IPS DF 6.9 (cell line): Measurements from ENCODE around the gene NEBL.

ENCODE experiments used
- DNase-seq: peaks from one replicate; pipeline ENCODE4 v3.0.0-alpha.2; 2013; ENCODE audit warnings: low read depth, low spot score
- H3K27ac ChIP-seq: one replicate; pipeline ENCODE4 v1.5.1; 2013; ENCODE audit warnings: low read length, control low read depth
- H3K27me3 ChIP-seq: 2 replicates; pipeline ENCODE4 v1.6.1; 2013; ENCODE audit warnings: mild to moderate bottlenecking, low read length; ENCODE audit not compliant: control insufficient read depth, insufficient read depth
- H3K36me3 ChIP-seq: 2 replicates; pipeline ENCODE4 v1.6.1; 2013; ENCODE audit warnings: low read length; ENCODE audit not compliant: control insufficient read depth, insufficient read depth
- H3K4me1 ChIP-seq: 2 replicates; pipeline ENCODE4 v1.6.1; 2013; ENCODE audit warnings: low read length; ENCODE audit not compliant: control insufficient read depth, insufficient read depth
- H3K4me3 ChIP-seq: 2 replicates; pipeline ENCODE4 v1.5.1; 2013; ENCODE audit warnings: mild to moderate bottlenecking, low read length
- H3K9me3 ChIP-seq: 2 replicates; pipeline ENCODE4 v1.6.1; 2013; ENCODE audit warnings: low read length, inconsistent platforms; ENCODE audit not compliant: control insufficient read depth, insufficient read depth
- WGBS: extraction: QIAGEN DNeasy Blood & Tissue Kit; methylation state at CpG from one replicate; pipeline ENCODE4 v1.1.7; 2013; ENCODE audit warnings: mixed read lengths, missing lambda C conversion rate; ENCODE audit not compliant: insufficient read length, insufficient coverage; 5-methylcytosine and 5-hydroxymethylcytosine counted together

The NEBL gene

DNA sequence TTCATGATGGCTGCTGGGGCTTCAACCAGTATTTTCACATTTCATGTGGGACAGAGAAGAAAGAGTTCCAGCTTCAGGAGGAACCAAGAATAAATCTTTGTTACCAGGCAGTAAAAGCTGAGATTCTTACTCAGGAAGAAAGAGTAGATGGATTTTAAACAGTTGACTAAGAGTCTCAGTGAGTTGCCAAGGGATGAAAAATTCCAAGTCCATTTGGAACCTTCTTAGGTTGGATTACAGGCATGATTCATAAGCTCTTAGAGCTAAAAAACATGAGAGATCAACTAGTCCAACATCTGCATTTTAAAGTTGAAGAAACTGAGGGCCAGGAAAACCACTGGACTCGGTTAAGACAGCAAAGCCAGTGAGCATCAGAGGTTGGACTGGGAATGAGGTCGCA, 148.6 kb downstream of the NEBL start:
- no peaks in the 10 kb centered on the region for H3K27me3 ChIP-seq
- H3K27ac ChIP-seq: no peak overlapping the region
- DNase-seq: no peak
- no peaks in the 10 kb centered on the region; the same call in 1 of the 2 replicates for H3K9me3 ChIP-seq
- no peak overlapping the region for H3K4me3 ChIP-seq
- no CpG with 5 or more reads among the region's 2 CpGs for WGBS
- no peaks in the 10 kb centered on the region for H3K36me3 ChIP-seq
- no peaks in the 10 kb centered on the region for H3K4me1 ChIP-seq

DNA sequence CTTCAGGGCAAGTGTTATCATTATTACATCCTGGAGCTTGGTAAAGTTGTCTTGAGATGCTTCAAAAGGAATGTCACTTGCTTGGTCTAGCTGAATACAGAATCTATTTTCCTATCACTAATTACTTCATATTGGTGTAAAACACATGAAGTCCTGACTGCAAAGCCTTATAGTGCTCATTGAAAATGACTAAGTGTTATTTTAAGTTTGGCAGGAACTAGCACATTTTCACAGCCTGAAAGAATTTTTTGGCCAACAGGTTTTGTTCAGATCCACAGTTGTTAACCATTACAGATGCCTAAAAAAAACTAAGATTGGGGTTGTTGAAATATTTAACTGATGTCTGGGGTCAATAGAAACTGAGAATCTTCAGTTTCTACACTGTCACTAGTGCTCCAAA, 149.3 kb downstream of the NEBL start:
- Histone ChIP-seq H3K9me3 (no peaks in the 10 kb centered on the region; the same call in 1 of the 2 replicates), H3K27ac (no peak overlapping the region), H3K4me3 (no peak overlapping the region), H3K36me3 (no peaks in the 10 kb centered on the region), H3K27me3 (no peaks in the 10 kb centered on the region; the same call in 1 of the 2 replicates), H3K4me1 (no peaks in the 10 kb centered on the region)
- no peak for DNase-seq

DNA sequence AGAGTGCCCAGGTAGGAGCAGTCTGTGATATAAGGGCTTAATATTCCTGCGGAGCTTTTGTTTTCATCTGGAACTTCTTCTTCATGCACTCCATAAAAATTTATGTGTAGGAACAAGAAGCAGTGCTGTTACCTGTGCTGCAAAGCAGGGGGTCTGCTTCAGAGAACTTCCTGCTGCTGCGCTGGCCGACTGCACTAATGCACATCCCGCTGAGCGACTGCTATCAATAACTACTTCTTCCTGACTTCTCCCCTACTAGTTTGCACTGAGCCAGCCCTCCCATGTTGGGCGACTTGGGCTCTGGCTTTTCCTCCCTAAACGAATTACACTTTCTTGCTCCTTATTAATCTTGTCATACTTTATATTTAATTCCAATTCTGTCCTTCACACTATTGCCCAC, 150.3 kb downstream of the NEBL start:
- Histone ChIP-seq H3K9me3 (no peaks in the 10 kb centered on the region; the same call in 1 of the 2 replicates), H3K36me3 (no peaks in the 10 kb centered on the region), H3K27me3 (no peaks in the 10 kb centered on the region; the same call in 1 of the 2 replicates), H3K4me3 (no peak overlapping the region), H3K4me1 (no peaks in the 10 kb centered on the region), H3K27ac (no peak overlapping the region)
- no CpG with 5 or more reads among the region's 7 CpGs for WGBS
- no peak for DNase-seq

DNA sequence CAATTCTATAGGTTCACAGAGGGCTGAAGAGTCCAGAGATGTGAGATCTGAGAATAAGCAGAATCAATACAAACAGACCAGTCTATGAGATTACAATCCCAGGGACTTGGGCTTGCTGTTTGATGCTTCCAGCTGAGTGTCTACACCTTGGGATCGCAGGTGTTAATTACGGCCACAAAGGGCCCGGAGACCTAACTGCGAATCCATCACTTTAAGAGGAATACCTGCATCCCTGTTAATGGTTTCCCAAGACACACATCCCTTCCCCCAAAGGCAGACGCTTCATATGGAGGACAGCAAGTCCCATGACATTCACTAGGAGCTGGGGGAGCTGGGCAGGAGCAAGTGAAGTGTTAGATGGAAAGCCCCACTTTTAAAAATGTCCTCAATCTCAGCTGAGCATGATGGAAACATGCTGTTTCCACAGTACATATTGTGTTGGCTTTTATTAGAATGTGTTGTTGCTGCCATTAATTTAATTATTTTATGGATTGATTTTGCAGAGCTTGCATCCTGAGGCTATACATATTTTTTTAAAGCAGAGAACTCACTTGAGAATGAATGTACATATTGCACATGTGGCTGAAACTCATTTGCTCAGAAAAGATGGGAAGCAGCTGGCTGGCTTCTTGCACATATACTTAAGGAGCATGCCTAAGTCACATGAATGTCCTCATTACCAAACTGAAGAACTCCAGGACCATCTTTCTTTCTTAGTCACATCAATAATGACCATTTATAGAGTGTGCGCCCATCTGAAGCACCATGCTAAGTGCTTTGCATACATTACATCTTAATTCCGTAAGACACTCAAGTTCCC, 151.3 kb downstream of the NEBL start:
- no peaks in the 10 kb centered on the region; the same call in 1 of the 2 replicates for H3K27me3 ChIP-seq
- DNase-seq: no peak
- no peak overlapping the region for H3K27ac ChIP-seq
- H3K36me3 ChIP-seq: no peaks in the 10 kb centered on the region
- no peak overlapping the region for H3K4me3 ChIP-seq
- no peaks in the 10 kb centered on the region for H3K9me3 ChIP-seq
- no peaks in the 10 kb centered on the region for H3K4me1 ChIP-seq
- no CpG with 5 or more reads among the region's 7 CpGs for WGBS

DNA sequence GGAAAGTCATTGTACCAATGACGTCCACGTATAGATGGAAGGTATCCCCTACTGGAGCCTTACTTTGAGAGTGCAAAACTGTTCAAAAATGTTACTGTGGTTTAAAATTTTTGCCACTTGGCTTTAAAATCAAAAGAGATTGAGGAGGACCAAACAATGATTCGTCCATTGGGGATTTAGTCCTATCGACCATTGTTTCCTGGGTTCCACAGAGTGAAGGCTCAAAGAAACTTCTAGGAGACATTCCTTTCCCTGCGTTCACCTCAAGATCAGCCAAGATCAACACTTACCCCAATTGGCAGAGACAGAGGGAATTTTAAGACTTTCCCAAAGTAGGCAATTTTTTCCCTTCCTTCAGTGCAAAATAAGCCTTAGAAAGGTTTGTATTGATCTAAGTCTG, 152.3 kb downstream of the NEBL start:
- no peaks in the 10 kb centered on the region; the same call in 1 of the 2 replicates for H3K27me3 ChIP-seq
- H3K36me3 ChIP-seq: no peaks in the 10 kb centered on the region
- no peaks in the 10 kb centered on the region for H3K9me3 ChIP-seq
- H3K4me3 ChIP-seq: no peak overlapping the region
- WGBS: no CpG with 5 or more reads among the region's 5 CpGs
- no peak overlapping the region for H3K27ac ChIP-seq
- DNase-seq: no peak
- no peaks in the 10 kb centered on the region for H3K4me1 ChIP-seq

DNA sequence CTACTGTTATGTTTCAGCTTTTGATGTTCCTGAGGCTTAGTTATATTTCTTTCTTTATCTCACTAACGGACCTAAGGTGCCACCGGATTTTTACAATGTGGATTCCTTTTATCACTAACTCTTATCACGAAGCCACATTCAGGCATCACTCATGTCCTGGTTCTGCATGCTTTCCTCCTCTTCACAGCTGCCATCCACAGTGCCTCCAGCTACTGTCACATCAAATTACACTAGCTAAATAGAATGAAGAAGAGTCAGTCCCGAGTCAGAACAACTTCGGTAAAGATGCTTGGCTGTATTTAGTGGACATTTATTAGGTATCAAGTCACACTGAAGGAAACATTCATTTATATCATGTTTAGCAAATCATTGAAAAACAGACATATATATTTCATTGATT, 153.2 kb downstream of the NEBL start:
- no peaks in the 10 kb centered on the region for H3K9me3 ChIP-seq
- no peak overlapping the region for H3K27ac ChIP-seq
- no CpG with 5 or more reads among the region's 5 CpGs for whole genome bisulfite sequencing
- no peaks in the 10 kb centered on the region for H3K4me1 ChIP-seq
- no peak overlapping the region for H3K4me3 ChIP-seq
- H3K27me3 ChIP-seq: no peaks in the 10 kb centered on the region; the same call in 1 of the 2 replicates
- no peaks in the 10 kb centered on the region for H3K36me3 ChIP-seq
- no peak for DNase-seq

DNA sequence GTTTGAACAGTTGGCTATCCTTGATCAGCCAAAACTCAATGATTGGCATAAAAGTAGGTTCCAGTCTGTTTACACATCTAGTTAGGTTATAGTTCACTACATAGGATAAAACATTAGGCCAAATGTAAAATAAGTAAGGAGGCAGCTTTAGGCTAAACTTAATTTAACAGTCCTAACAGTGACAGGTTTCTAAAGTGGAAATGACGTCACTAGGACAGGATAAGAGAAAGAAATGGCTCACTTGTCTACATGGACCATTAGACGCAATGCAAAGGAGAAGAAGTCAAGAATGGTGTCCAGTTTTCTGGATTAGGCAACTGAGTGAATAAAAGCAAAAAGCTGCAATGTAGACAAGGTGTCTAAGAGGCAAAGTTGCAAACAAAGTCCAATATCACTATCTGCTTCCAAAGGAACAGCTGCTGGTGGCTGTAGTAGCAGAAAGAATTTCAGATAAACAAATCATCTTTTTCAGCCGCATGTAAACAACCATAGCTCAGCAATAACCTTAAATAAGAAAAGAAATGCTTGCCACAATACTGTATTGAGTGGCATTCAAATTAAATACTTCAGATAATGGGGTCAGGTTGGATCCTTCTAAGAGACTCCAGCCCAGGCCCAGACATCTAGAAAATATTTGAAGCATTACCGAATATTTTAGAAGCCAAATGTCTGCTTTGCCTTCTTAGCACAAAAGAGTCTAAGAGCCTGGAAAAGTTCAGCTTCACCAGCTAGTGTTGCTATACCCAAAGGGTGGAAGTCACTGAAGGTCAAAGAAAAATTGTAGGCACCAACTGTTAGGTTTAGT, 154.2 kb downstream of the NEBL start:
- WGBS: no CpG with 5 or more reads among the region's 4 CpGs
- Histone ChIP-seq H3K9me3 (no peaks in the 10 kb centered on the region), H3K27ac (no peak overlapping the region), H3K36me3 (no peaks in the 10 kb centered on the region), H3K27me3 (no peaks in the 10 kb centered on the region; the same call in 1 of the 2 replicates), H3K4me3 (no peak overlapping the region), H3K4me1 (no peaks in the 10 kb centered on the region)
- no peak for DNase-seq

DNA sequence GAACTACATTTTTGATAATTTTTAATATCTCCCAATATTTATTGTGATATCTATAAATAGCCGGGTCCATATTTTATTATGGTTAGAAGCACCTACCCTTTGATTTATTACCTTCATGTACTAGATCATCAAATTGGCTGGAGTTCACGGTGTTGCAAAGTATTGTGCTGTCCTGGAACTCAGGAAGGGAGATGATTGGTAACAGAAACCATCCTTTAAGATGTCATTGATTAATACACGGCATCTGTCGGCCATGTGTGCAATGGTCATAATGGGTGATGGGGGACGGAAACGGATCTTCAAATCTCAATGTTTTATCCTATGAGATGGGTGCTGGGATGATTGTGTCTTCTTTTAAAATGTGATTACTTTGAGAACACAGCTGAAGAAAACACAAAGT, 157.0 kb downstream of the NEBL start:
- no peak overlapping the region for H3K27ac ChIP-seq
- H3K4me3 ChIP-seq: no peak overlapping the region
- H3K36me3 ChIP-seq: no peaks in the 10 kb centered on the region
- no peaks in the 10 kb centered on the region for H3K9me3 ChIP-seq
- no CpG with 5 or more reads among the region's 6 CpGs for WGBS
- DNase-seq: no peak
- H3K4me1 ChIP-seq: no peaks in the 10 kb centered on the region
- no peaks in the 10 kb centered on the region; the same call in 1 of the 2 replicates for H3K27me3 ChIP-seq

DNA sequence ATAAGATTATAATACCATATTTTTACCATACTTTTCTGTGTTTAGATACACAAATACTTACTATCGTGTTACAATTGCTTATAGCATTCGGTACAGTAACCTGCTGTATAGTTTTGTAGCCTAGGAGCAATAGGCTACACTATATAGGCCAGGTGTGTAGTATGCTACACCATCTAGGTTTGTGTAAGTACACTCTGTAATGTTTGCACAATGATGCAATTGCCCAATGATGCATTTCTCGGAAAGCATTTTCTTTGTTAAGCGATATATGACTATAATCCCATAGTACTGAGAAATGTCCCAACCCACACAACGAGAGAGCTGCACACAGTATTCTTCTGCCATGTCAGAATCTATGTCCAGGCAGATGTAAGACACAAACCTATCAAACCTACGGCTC, 160.0 kb downstream of the NEBL start:
- no peak for DNase-seq
- H3K9me3 ChIP-seq: no peaks in the 10 kb centered on the region
- H3K27me3 ChIP-seq: no peaks in the 10 kb centered on the region
- no peaks in the 10 kb centered on the region for H3K4me1 ChIP-seq
- WGBS: no CpG with 5 or more reads among the region's 6 CpGs
- H3K27ac ChIP-seq: no peak overlapping the region
- no peaks in the 10 kb centered on the region for H3K36me3 ChIP-seq
- H3K4me3 ChIP-seq: no peak overlapping the region
